Natural killer cell (primary cell): Measurements from ENCODE around the gene VEGFB. TPM values are rescaled to one million over a fixed set of nuclear protein-coding genes. Genes with fewer than 3 reads are reported as not detected.

Experiments
- ATAC-seq, 3 donors: fragments of 150-1000 bp in 2 of 3; fragments of 200-7000 bp in 1 of 3; cut with Tn5 transposase; 1 replicate in 1 of 3; 2 replicates in 2 of 3; pipeline ENCODE4 v1.10.0; 2021; ENCODE audit warnings: mild to moderate bottlenecking in 2 of 3, moderate library complexity in 2 of 3
- DNase-seq, 2 donors: peaks; one replicate each; pipeline versions ENCODE4 v3.0.0 to v3.0.0-alpha.2; 2013 to 2021; ENCODE audit warnings: mixed read lengths in 1 of 2
- H3K27ac ChIP-seq: one replicate; pipeline ENCODE4 v1.5.1; 2013; ENCODE audit warnings: mild to moderate bottlenecking, low read length
- H3K27me3 ChIP-seq: one replicate; pipeline ENCODE4 v1.6.1; 2013; ENCODE audit warnings: low read length; ENCODE audit not compliant: control insufficient read depth, insufficient read depth
- H3K36me3 ChIP-seq: one replicate; pipeline ENCODE4 v1.6.1; 2013; ENCODE audit warnings: low read length; ENCODE audit not compliant: control insufficient read depth, insufficient read depth
- H3K4me1 ChIP-seq: one replicate; pipeline ENCODE4 v1.6.1; 2013; ENCODE audit warnings: low read length; ENCODE audit not compliant: control insufficient read depth, insufficient read depth
- H3K4me3 ChIP-seq: one replicate; pipeline ENCODE4 v1.5.1; 2013; ENCODE audit warnings: low read length
- H3K9me3 ChIP-seq: one replicate; pipeline ENCODE4 v1.6.1; 2013; ENCODE audit warnings: low read length; ENCODE audit not compliant: control insufficient read depth, insufficient read depth
- H3K27ac Mint-ChIP-seq, 2 donors: one replicate each; pipeline ENCODE4 v1.8.0; 2022; ENCODE audit warnings: mild to moderate bottlenecking in 2 of 2, mixed read lengths in 2 of 2, moderate library complexity in 1 of 2
- H3K27me3 Mint-ChIP-seq, 2 donors: one replicate each; pipeline ENCODE4 v1.8.0; 2022; ENCODE audit warnings: low read depth in 2 of 2, mixed read lengths in 2 of 2
- H3K36me3 Mint-ChIP-seq: one replicate; pipeline ENCODE4 v1.8.0; 2022; ENCODE audit warnings: mixed read lengths
- H3K4me1 Mint-ChIP-seq, 2 donors: one replicate each; pipeline ENCODE4 v1.8.0; 2022; ENCODE audit warnings: mixed read lengths in 2 of 2
- H3K4me3 Mint-ChIP-seq: one replicate; pipeline ENCODE4 v1.8.0; 2022; ENCODE audit warnings: mild to moderate bottlenecking, moderate library complexity, mixed read lengths
- H3K9me3 Mint-ChIP-seq, 2 donors: one replicate each; pipeline ENCODE4 v1.8.0; 2022; ENCODE audit warnings: mixed read lengths in 2 of 2
- CTCF ChIP-seq: fragments of 200-600 bp; IDR thresholded peaks from one replicate; pipeline ENCODE4 v1.8.0; 2022; ENCODE audit warnings: antibody characterized with exemption
- WGBS: methylation state at CpG from one replicate; pipeline ENCODE4 v1.1.7; 2013; ENCODE audit warnings: missing lambda C conversion rate; ENCODE audit not compliant: insufficient coverage; 5-methylcytosine and 5-hydroxymethylcytosine counted together
- intact Hi-C: fragments of 100-400 bp; cut with micrococcal nuclease; formaldehyde crosslinking; loops from one replicate; pipeline ENCODE4 v1.14.2; 2022
- total RNA-seq, 4 donors: library from RNA; stranded (reverse); fragments of 120-200 nt in 1 of 4; gene quantifications; one replicate each; pipeline versions ENCODE4 v1.2.3 to v1.2.4, GENCODE V29; 2013 to 2022

The VEGFB gene
- total RNA-seq, 3 donors from 2014 or later (not counting 1 experiment from before 2014, with no cell fraction given), result 30.7 to 38.7 (median 37.3) TPM

GRCh38 chr11:64251753-64252002, 17.3 kb downstream of the VEGFB start:
- H3K4me3 ChIP-seq, result peak overlapping the region; percentile 58
- Mint-ChIP-seq H3K9me3 (no peaks in the 10 kb centered on the region), H3K4me3 (peak overlapping the region; percentile 86), H3K27me3 (no peaks in the 10 kb centered on the region), H3K36me3 (no peaks in the 10 kb centered on the region), H3K4me1 (peaks cover 14 to 29% of the 10 kb centered on the region in 2 donors), H3K27ac (peak overlapping the region in 1 of 2 donors; percentile 86)
- no peak for TF ChIP-seq CTCF
- intact Hi-C loops, result loop anchor here (1.0 to 2.0 kb wide), 2 partner anchors 17 to 50 kb away; no protein-coding TSS in a partner anchor
- H3K4me1 ChIP-seq, result peaks cover 39% of the 10 kb centered on the region
- no peak for ATAC-seq
- DNase-seq, result no peak
- no peaks in the 10 kb centered on the region for H3K27me3 ChIP-seq
- H3K27ac ChIP-seq, result no peak overlapping the region
- WGBS, result 1% methylated on average over 18 of the region's 18 CpGs
- H3K9me3 ChIP-seq, result no peaks in the 10 kb centered on the region
- H3K36me3 ChIP-seq, result peaks cover 5% of the 10 kb centered on the region

GRCh38 chr11:64252003-64252872, 17.9 kb downstream of the VEGFB start:
- 14% methylated on average over 16 of the region's 23 CpGs for WGBS
- H3K36me3 Mint-ChIP-seq, result no peaks in the 10 kb centered on the region
- Histone ChIP-seq H3K9me3 (no peaks in the 10 kb centered on the region), H3K4me1 (peaks cover 34% of the 10 kb centered on the region), H3K27ac (no peak overlapping the region), H3K27me3 (no peaks in the 10 kb centered on the region), H3K36me3 (peaks cover 6% of the 10 kb centered on the region), H3K4me3 (peak overlapping the region; percentile 58)
- peak overlapping the region in 1 of 2 donors; percentile 86 for H3K27ac Mint-ChIP-seq
- intact Hi-C loops, result no loop called here
- H3K4me3 Mint-ChIP-seq, result peak overlapping the region; percentile 86
- TF ChIP-seq CTCF, result no peak
- H3K9me3 Mint-ChIP-seq, result no peaks in the 10 kb centered on the region
- no peaks in the 10 kb centered on the region for H3K27me3 Mint-ChIP-seq
- peaks cover 10 to 23% of the 10 kb centered on the region in 2 donors for H3K4me1 Mint-ChIP-seq
- ATAC-seq (no peak), DNase-seq (peak in 1 of 2 donors; percentile 56)

- no peak overlapping the region for H3K27ac Mint-ChIP-seq
Measured at GRCh38 chr11:64253043-64253442, 18.7 kb downstream of the VEGFB start.

More at GRCh38 chr11:64253043-64253442, 18.7 kb downstream of the VEGFB start:
- peaks cover 6% of the 10 kb centered on the region for H3K36me3 ChIP-seq
- H3K4me1 ChIP-seq, result peaks cover 27% of the 10 kb centered on the region
- no peak overlapping the region for H3K27ac ChIP-seq
- H3K9me3 ChIP-seq, result no peaks in the 10 kb centered on the region
- H3K27me3 ChIP-seq, result no peaks in the 10 kb centered on the region
- Mint-ChIP-seq H3K4me1 (peaks cover 2 to 15% of the 10 kb centered on the region in 2 donors), H3K4me3 (no peak overlapping the region), H3K27me3 (no peaks in the 10 kb centered on the region), H3K9me3 (no peaks in the 10 kb centered on the region), H3K36me3 (no peaks in the 10 kb centered on the region)
- ATAC-seq (no peak), DNase-seq (no peak)
- WGBS, result 94% methylated on average over 8 of the region's 8 CpGs
- H3K4me3 ChIP-seq, result no peak overlapping the region
- no peak for TF ChIP-seq CTCF
- intact Hi-C loops, result no loop called here
